Esophagus (tissue), 2 donors: Measurements from ENCODE around the gene CYGB. TPM values are rescaled to one million over a fixed set of nuclear protein-coding genes. Genes with fewer than 3 reads are reported as not detected.

Experiments
- H3K27ac ChIP-seq, 2 donors: one replicate each; pipeline ENCODE4 v1.5.1; 2013; ENCODE audit warnings: low read depth in 2 of 2, mild to moderate bottlenecking in 2 of 2, inconsistent platforms in 1 of 2, low read length in 1 of 2, moderate library complexity in 1 of 2
- H3K27me3 ChIP-seq, 2 donors: one replicate each; pipeline ENCODE4 v1.6.1; 2013; ENCODE audit warnings: low read length in 2 of 2, control low read depth in 1 of 2, mild to moderate bottlenecking in 1 of 2; ENCODE audit not compliant: insufficient read depth in 2 of 2, control insufficient read depth in 1 of 2
- H3K36me3 ChIP-seq, 2 donors: one replicate each; pipeline ENCODE4 v1.6.1; 2013; ENCODE audit warnings: low read length in 1 of 2; ENCODE audit not compliant: control insufficient read depth in 2 of 2, insufficient read depth in 2 of 2
- H3K4me1 ChIP-seq, 2 donors: one replicate each; pipeline ENCODE4 v1.6.1; 2013; ENCODE audit warnings: low read length in 1 of 2; ENCODE audit not compliant: control insufficient read depth in 2 of 2, insufficient read depth in 2 of 2
- H3K4me3 ChIP-seq, 2 donors: one replicate each; pipeline ENCODE4 v1.5.1; 2013; ENCODE audit warnings: low read length in 2 of 2, mild to moderate bottlenecking in 2 of 2, low read depth in 1 of 2, moderate library complexity in 1 of 2
- H3K9me3 ChIP-seq, 2 donors: one replicate each; pipeline ENCODE4 v1.6.1; 2013; ENCODE audit warnings: mild to moderate bottlenecking in 2 of 2, low read depth in 1 of 2, low read length in 1 of 2, moderate library complexity in 1 of 2; ENCODE audit not compliant: control insufficient read depth in 2 of 2, insufficient read depth in 1 of 2
- WGBS, 2 donors: extraction: QIAGEN DNeasy Blood & Tissue Kit; methylation state at CpG; one replicate each; pipeline ENCODE4 v1.1.7; 2013; 5-methylcytosine and 5-hydroxymethylcytosine counted together
- polyA plus RNA-seq, 2 donors: library from polyadenylated mRNA; stranded (reverse); fragments of 200-250 nt; gene quantifications; one replicate each; pipeline ENCODE4 v1.2.3, GENCODE V29; 2013
- donor health status: healthy with polysubstance abuse.
- donor health status: Bipolar disorder and iron deficiency.

The CYGB gene
- polyA plus RNA-seq, 2 donors, result 3.1 to 3.7 TPM

GRCh38 chr17:76554131-76554530 is 16.6 kb upstream of the CYGB start:
- Histone ChIP-seq H3K36me3 (no peaks in the 10 kb centered on the region), H3K9me3 (no peaks in the 10 kb centered on the region), H3K27me3 (no peaks in the 10 kb centered on the region), H3K4me3 (no peak overlapping the region), H3K27ac (no peak overlapping the region), H3K4me1 (peaks cover 3 to 4% of the 10 kb centered on the region in 2 donors)
- 65 to 69% methylated on average over 6 of the region's 6 CpGs for WGBS, 2 donors

- H3K4me1 ChIP-seq, result peaks cover 3 to 4% of the 10 kb centered on the region in 2 donors
- no peaks in the 10 kb centered on the region for H3K27me3 ChIP-seq
- no peaks in the 10 kb centered on the region for H3K36me3 ChIP-seq
- no peaks in the 10 kb centered on the region for H3K9me3 ChIP-seq
- 80 to 84% methylated on average over 8 of the region's 8 CpGs for WGBS, 2 donors
- no peak overlapping the region for H3K4me3 ChIP-seq
- H3K27ac ChIP-seq, result no peak overlapping the region
These were observed 15.8 kb upstream of the CYGB start for GRCh38 chr17:76553178-76553908.

GRCh38 chr17:76551685-76552084 is 14.2 kb upstream of the CYGB start:
- no peak overlapping the region for H3K4me3 ChIP-seq
- WGBS, 2 donors, result 70 to 72% methylated on average over 4 of the region's 4 CpGs
- no peaks in the 10 kb centered on the region for H3K36me3 ChIP-seq
- no peaks in the 10 kb centered on the region for H3K9me3 ChIP-seq
- peak overlapping the region; percentile 18 to 37 for H3K27ac ChIP-seq
- no peaks in the 10 kb centered on the region for H3K27me3 ChIP-seq
- H3K4me1 ChIP-seq, result peaks cover 4 to 7% of the 10 kb centered on the region in 2 donors

GRCh38 chr17:76550712-76551615 is 13.5 kb upstream of the CYGB start:
- 36 to 40% methylated on average over 15 of the region's 15 CpGs for WGBS, 2 donors
- Histone ChIP-seq H3K4me3 (no peak overlapping the region), H3K27ac (peak overlapping the region; percentile 74 to 81), H3K4me1 (peaks cover 4 to 12% of the 10 kb centered on the region in 2 donors), H3K36me3 (no peaks in the 10 kb centered on the region), H3K9me3 (no peaks in the 10 kb centered on the region), H3K27me3 (no peaks in the 10 kb centered on the region)

GRCh38 chr17:76549539-76549938 is 12.0 kb upstream of the CYGB start:
- H3K36me3 ChIP-seq, result no peaks in the 10 kb centered on the region
- no peaks in the 10 kb centered on the region for H3K9me3 ChIP-seq
- no peaks in the 10 kb centered on the region for H3K27me3 ChIP-seq
- WGBS, 2 donors, result 82 to 87% methylated on average over 7 of the region's 7 CpGs
- peaks cover 4 to 14% of the 10 kb centered on the region in 2 donors for H3K4me1 ChIP-seq
- no peak overlapping the region for H3K4me3 ChIP-seq
- H3K27ac ChIP-seq, result no peak overlapping the region

GRCh38 chr17:76549215-76549518 is 11.7 kb upstream of the CYGB start:
- Histone ChIP-seq H3K4me1 (peaks cover 6 to 14% of the 10 kb centered on the region in 2 donors), H3K4me3 (no peak overlapping the region), H3K36me3 (no peaks in the 10 kb centered on the region), H3K9me3 (no peaks in the 10 kb centered on the region), H3K27me3 (no peaks in the 10 kb centered on the region), H3K27ac (no peak overlapping the region)
- WGBS, 2 donors, result 82 to 86% methylated on average over 9 of the region's 9 CpGs

GRCh38 chr17:76548378-76549214 is 11.1 kb upstream of the CYGB start:
- no peaks in the 10 kb centered on the region for H3K27me3 ChIP-seq
- H3K27ac ChIP-seq, result no peak overlapping the region
- H3K4me1 ChIP-seq, result peaks cover 8 to 14% of the 10 kb centered on the region in 2 donors
- no peaks in the 10 kb centered on the region for H3K9me3 ChIP-seq
- WGBS, 2 donors, result 58 to 60% methylated on average over 9 of the region's 9 CpGs
- no peak overlapping the region for H3K4me3 ChIP-seq
- H3K36me3 ChIP-seq, result no peaks in the 10 kb centered on the region

- Histone ChIP-seq H3K36me3 (no peaks in the 10 kb centered on the region), H3K9me3 (no peaks in the 10 kb centered on the region), H3K4me3 (no peak overlapping the region), H3K4me1 (peaks cover 8 to 14% of the 10 kb centered on the region in 2 donors), H3K27ac (no peak overlapping the region), H3K27me3 (no peaks in the 10 kb centered on the region)
- 75 to 94% methylated on average over 2 of the region's 2 CpGs for WGBS, 2 donors
These were observed 10.2 kb upstream of the CYGB start for GRCh38 chr17:76547642-76548202.

- Histone ChIP-seq H3K4me1 (peaks cover 8 to 14% of the 10 kb centered on the region in 2 donors), H3K27ac (no peak overlapping the region), H3K4me3 (no peak overlapping the region), H3K9me3 (no peaks in the 10 kb centered on the region), H3K27me3 (no peaks in the 10 kb centered on the region), H3K36me3 (no peaks in the 10 kb centered on the region)
- 43 to 47% methylated on average over 3 of the region's 3 CpGs for WGBS, 2 donors
These were observed 9.7 kb upstream of the CYGB start for GRCh38 chr17:76547183-76547641.
